A549 (cell line): ENCODE results near the gene ZNF341.

ENCODE experiments used
- CTCF ChIP-seq: fragments of >200 bp; sonication (Bioruptor Twin); formaldehyde crosslinking; IDR thresholded peaks from 3 replicates; pipeline ENCODE4 v1.5.1; 2016
- RCOR1 ChIP-seq: fragments of 150-350 bp; IDR thresholded peaks from 2 replicates; pipeline ENCODE4 v1.6.1; 2014; ENCODE audit warnings: antibody characterized with exemption, low read length, low read depth
- SMC3 ChIP-seq: fragments of >200 bp; sonication (Bioruptor Twin); formaldehyde crosslinking; IDR thresholded peaks from 3 replicates; pipeline ENCODE4 v1.6.1; 2018; ENCODE audit warnings: inconsistent platforms
- ZFP36 ChIP-seq: fragments of 450-650 bp; IDR thresholded peaks from 2 replicates; pipeline ENCODE4 v1.6.1; 2014; ENCODE audit warnings: borderline replicate concordance; ENCODE audit not compliant: partially characterized antibody

DNA sequence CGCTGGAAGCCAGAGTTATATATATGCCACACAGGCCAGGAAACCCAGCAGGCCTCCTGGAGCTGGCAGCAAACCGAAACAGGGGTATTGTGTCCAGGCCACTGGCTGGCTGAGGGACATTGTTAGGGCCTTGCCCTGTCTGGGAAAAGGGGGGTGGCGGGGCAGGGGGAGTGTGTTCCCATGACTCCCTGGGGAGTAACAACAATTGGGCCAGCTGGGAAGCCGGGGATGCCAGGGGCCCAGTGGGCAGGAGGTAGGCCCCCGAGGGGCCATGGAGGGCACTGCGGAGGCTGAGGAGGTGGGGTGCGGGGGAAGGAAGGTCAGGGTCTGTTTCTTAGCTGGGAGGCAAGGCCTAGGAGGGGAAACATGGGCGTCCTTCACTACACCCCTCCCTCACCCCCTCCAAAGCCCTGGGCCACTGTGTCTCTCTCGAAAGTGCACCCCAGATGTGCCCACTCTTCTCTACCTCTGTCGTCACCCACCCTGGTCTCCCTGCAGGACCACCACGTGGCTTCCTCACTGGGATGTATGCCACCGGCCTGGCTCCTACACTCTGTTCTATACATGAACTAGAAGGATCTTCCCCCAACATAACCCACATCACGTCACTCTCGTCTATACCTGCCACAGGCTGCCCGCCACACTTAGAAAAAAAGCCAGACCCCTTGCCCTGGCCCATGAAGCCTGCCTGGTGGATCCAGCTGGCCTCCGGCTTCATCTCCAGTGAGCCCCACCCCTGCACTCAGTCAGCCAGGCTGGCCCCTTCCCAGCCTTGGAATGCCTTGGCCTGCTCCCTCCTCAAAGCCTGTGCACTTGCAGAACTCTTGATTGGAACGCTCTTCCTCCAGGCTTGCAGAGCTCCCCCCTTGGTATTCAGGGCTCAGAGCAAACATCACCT lies 37.8 kb upstream of the ZNF341 start:
- TF ChIP-seq SMC3 (no peak), RCOR1 (no peak), CTCF (no peak), ZFP36 (no peak)
